ENCODE results near the gene ATRN. TPM values are rescaled to one million over a fixed set of nuclear protein-coding genes. Genes with fewer than 3 reads are reported as not detected.

The ATRN gene
- total and polyA plus RNA-seq, 2 experiments from 2014 or later: 13.6 to 26.8 TPM

DNA sequence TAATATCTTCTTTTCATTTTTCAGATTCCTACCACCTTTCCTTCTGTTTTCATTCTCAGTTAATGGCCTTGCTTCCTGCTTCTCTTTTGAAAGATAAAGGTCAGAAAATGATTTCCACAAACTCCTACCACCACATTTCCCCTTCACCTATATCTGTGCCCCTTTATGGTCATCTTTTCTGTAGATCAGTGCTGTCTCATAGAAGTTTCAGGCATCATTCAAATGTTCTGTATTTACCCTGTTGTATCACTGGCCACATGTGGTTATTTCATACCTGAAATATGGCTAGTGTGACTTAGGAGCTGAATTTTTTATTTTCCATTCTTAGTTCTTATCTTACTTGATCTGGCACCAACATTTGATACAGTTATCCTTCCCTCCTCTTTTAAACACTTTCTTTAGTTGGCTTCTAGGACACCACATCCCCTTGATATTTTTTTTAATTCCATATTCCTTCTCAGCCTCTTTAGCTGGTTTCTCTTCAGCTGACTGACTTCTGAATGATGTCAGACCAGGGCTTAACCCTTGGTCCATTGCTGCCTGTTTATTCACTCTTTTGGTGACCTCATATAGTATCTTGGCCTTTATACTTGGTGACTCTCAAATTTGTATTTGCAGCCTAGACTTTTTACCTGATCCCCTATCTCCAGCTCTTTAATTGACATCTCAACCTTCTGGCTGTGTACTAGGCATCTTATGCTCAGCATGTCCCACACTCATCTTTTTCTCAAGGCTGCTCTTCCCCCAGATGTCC is 81.0 kb downstream of the ATRN start:
- H3K27ac ChIP-seq: no peak overlapping the region
- no peaks in the 10 kb centered on the region for H3K27me3 ChIP-seq
- H3K36me3 ChIP-seq: peaks cover 13% of the 10 kb centered on the region
- TF ChIP-seq, protein P1, sequence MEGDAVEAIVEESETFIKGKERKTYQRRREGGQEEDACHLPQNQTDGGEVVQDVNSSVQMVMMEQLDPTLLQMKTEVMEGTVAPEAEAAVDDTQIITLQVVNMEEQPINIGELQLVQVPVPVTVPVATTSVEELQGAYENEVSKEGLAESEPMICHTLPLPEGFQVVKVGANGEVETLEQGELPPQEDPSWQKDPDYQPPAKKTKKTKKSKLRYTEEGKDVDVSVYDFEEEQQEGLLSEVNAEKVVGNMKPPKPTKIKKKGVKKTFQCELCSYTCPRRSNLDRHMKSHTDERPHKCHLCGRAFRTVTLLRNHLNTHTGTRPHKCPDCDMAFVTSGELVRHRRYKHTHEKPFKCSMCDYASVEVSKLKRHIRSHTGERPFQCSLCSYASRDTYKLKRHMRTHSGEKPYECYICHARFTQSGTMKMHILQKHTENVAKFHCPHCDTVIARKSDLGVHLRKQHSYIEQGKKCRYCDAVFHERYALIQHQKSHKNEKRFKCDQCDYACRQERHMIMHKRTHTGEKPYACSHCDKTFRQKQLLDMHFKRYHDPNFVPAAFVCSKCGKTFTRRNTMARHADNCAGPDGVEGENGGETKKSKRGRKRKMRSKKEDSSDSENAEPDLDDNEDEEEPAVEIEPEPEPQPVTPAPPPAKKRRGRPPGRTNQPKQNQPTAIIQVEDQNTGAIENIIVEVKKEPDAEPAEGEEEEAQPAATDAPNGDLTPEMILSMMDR (IDR thresholded peaks at IDR 0.05; ENCODE audit: low read depth, low read length): no peak
- H3K9me3 ChIP-seq (ENCODE audit: low read depth): no peaks in the 10 kb centered on the region
- H3K4me3 ChIP-seq: no peak overlapping the region
- DNase-seq (ENCODE audit: low read depth in 1 of 2, low spot score in 1 of 2): no peak
- H3K4me1 ChIP-seq (ENCODE audit: low read depth): no peaks in the 10 kb centered on the region

DNA sequence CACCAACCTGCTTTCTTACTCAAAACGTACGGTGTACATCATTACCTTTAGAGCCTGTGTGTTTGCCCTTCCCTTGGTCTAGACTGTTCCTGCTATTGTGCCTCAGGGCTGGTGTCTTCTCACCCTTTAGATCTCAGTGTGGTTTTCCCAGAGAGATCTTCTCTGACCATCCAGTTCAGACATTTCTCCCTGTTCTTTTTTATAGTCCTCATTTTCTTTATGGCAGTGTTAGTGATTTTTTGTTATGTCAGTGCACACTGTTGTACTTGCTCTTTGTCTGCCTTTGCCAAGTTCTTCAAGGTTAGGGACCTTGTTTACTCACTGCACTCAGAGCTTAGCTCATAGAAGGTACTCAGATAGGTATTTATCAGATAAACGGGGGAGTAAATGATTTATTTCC is 82.8 kb downstream of the ATRN start:
- peaks cover 9% of the 10 kb centered on the region for H3K36me3 ChIP-seq
- no peaks in the 10 kb centered on the region for H3K27me3 ChIP-seq
- no peaks in the 10 kb centered on the region for H3K4me1 ChIP-seq (ENCODE audit: low read depth)
- H3K4me3 ChIP-seq: no peak overlapping the region
- DNase-seq (ENCODE audit: low read depth in 1 of 2, low spot score in 1 of 2): no peak
- H3K9me3 ChIP-seq (ENCODE audit: low read depth): no peaks in the 10 kb centered on the region
- no peak overlapping the region for H3K27ac ChIP-seq
- TF ChIP-seq, protein P1 (IDR thresholded peaks at IDR 0.05; ENCODE audit: low read depth, low read length): no peak

DNA sequence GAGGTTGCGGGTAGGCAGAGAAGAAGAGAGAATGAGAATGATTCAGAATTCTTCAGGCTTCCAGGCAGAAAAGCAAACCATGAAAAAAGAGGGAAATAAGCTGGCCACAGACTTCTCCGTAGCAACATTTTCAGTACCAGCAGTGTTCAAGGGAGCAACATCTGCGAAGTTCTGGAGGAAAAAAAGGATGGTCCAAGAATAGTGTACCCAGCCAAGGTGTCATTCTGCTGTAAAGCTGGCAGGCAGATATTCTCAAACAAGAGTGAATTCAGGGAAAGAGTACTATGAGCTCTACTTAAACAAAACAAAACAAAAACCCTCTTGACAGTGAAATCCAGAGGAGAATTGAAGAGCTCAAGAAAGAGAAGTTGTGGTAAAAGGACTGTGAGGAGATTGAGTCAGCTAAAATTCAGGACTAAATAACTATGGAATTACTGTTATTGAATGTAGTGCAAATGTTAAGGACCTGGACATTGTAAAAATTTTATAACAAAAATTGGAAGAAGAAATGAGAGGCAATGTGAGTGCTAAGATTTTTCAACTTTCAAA is 86.5 kb downstream of the ATRN start:
- peaks cover 3% of the 10 kb centered on the region for H3K36me3 ChIP-seq
- H3K27me3 ChIP-seq: no peaks in the 10 kb centered on the region
- TF ChIP-seq, protein P1 (IDR thresholded peaks at IDR 0.05; ENCODE audit: low read depth, low read length): no peak
- DNase-seq (ENCODE audit: low read depth in 1 of 2, low spot score in 1 of 2): no peak
- H3K27ac ChIP-seq: no peak overlapping the region
- no peaks in the 10 kb centered on the region for H3K9me3 ChIP-seq (ENCODE audit: low read depth)
- H3K4me1 ChIP-seq (ENCODE audit: low read depth): no peaks in the 10 kb centered on the region
- no peak overlapping the region for H3K4me3 ChIP-seq

DNA sequence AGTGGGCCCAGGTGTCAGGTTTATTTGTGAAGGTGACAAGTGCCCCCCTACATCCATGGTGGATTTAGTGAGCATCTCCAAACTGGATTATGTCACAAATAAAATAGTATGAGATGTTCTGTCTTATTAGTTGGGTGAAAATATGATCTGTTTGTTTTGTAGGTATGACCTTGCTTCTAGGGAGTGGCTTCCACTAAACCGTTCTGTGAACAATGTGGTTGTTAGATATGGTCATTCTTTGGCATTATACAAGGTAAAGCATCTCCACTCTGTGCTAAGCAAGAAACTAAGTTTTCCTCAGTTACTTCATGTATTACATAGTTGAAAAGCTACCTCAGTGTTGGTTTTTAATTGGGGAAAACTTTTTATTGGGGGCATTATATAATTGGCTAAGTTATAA is 88.4 kb downstream of the ATRN start:
- no peaks in the 10 kb centered on the region for H3K4me1 ChIP-seq (ENCODE audit: low read depth)
- no peaks in the 10 kb centered on the region for H3K9me3 ChIP-seq (ENCODE audit: low read depth)
- no peak for DNase-seq (ENCODE audit: low read depth in 1 of 2, low spot score in 1 of 2)
- no peak overlapping the region for H3K27ac ChIP-seq
- no peak overlapping the region for H3K4me3 ChIP-seq
- peaks cover 3% of the 10 kb centered on the region for H3K36me3 ChIP-seq
- TF ChIP-seq, protein P1 (IDR thresholded peaks at IDR 0.05; ENCODE audit: low read depth, low read length): no peak
- no peaks in the 10 kb centered on the region for H3K27me3 ChIP-seq

DNA sequence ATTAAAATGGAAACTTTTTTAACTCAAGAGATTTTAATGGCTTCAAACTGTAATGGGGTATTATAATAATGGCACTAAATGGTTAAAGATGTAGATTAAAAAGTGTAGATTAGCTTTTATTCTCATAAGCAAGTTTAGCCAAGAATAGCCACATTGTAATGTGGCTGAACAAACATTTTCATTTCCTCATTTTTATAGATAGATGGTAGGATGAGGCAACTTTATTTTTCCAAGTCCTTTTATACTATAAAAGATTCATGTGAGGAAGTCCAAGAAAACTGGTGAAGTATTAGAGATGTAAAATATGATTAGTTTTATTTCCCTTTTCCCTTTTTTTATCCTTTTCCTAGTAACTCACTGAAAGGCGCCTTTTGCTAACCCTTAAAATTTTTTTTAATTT is 88.8 kb downstream of the ATRN start:
- H3K36me3 ChIP-seq: peaks cover 3% of the 10 kb centered on the region
- TF ChIP-seq, protein P1 (IDR thresholded peaks at IDR 0.05; ENCODE audit: low read depth, low read length): no peak
- DNase-seq (ENCODE audit: low read depth in 1 of 2, low spot score in 1 of 2): no peak
- H3K9me3 ChIP-seq (ENCODE audit: low read depth): no peaks in the 10 kb centered on the region
- H3K27me3 ChIP-seq: no peaks in the 10 kb centered on the region
- H3K27ac ChIP-seq: no peak overlapping the region
- H3K4me3 ChIP-seq: no peak overlapping the region
- H3K4me1 ChIP-seq (ENCODE audit: low read depth): no peaks in the 10 kb centered on the region
